A204.1 (cell line): ENCODE measurements around the gene C18orf63.

Source experiments
- FAIRE-seq: peaks from 2 replicates; lab custom pipeline; 2012; peaks lifted over from hg19 to GRCh38; lab: Jason Lieb, UNC

The C18orf63 gene

DNA sequence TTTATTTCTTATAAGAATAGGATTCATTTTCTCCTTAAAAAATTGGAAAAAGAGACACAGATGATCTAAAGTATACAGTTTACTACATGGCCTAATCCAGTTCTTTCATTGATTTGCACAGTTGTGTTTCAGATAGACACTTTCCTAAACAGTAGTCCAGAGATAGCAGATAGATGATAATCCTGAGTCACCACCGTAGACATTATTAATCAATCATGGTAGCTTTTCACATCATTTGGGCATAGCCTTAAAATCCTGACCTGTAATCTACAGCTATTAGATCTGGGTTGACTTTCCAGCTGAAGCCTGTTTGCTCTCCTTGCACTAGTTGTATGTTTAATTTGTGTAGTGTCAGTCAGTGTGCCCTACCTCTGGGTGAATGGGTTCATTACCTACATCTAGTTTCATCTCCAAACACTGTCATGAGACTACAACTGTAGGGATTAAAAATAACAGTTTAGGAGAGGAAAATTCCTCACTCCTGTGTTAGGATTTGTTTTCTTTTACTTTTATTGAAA is 14.1 kb downstream of the C18orf63 start:
- FAIRE-seq, result no peak

DNA sequence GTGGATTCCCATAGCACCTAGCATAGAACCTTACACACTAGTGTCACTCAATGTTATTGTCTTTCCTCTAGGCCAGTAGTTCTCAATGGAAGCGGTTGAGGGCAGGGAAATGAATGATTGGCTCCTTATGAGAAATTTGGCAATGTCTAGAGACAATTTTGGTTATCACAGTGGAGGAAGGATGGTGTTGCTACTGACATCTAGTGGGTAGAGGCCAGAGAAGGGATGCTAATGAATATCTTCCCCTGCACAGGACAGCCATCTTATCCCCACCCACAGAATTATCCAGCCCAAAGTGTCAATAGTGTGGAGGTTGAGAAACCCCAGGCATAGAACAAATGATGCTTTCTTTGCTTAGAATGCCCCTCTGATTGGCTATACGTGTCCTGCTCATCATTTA is 15.8 kb downstream of the C18orf63 start:
- FAIRE-seq, result no peak

GRCh38 chr18:74333091-74333490 is 17.5 kb downstream of the C18orf63 start:
- FAIRE-seq, result no peak

DNA sequence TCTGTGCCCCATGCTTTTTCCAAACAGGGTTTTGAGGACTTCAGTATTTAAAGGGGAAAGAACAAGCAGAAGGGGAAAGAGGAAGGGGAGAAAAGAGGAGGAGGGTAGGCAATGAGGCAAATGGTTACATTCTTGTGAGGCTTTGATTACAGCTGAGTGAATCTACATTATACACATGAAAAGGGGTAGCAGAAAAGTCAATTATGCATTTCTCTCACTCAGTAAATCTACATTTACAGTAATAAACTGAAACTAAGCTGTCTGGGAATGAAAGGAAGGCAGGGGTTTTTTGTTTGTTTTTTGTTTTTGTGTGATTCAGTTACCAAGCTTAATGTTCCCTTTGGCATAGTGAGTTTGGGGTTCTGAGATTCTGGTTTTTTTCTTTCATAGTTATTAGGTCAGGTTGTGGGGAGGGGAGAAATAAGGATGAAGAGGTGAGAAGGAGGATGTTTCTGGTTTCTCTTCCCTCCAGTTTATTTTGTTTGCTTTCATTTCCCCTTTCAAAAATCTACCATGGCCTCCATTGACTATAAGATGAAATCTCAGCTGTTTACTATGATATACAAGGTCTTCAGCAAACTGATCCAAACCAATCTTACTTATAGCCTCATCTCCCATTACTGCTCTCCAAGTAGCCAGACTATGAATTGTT is 18.7 kb downstream of the C18orf63 start:
- FAIRE-seq, result no peak

DNA sequence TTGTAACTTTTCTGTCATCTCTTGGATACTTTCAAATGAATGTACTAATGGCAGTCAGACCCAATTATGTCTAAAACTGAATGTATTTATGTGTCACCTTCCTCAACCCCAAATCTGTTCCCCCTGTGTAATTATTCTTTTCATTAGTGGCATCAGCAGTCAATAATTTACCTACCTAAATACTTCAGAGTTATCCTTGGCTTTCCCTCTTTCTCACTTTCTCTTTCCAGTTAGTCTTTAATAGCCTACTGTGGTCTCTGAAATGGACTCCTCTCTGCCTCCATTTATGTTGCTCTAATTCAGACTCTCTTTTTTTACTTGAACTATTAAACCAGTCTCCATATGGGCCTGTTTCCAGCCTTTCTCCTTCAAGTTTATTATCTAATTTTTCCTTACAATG is 21.0 kb downstream of the C18orf63 start:
- no peak for FAIRE-seq

GRCh38 chr18:74337155-74337911 is 21.7 kb downstream of the C18orf63 start:
- FAIRE-seq, result no peak

DNA sequence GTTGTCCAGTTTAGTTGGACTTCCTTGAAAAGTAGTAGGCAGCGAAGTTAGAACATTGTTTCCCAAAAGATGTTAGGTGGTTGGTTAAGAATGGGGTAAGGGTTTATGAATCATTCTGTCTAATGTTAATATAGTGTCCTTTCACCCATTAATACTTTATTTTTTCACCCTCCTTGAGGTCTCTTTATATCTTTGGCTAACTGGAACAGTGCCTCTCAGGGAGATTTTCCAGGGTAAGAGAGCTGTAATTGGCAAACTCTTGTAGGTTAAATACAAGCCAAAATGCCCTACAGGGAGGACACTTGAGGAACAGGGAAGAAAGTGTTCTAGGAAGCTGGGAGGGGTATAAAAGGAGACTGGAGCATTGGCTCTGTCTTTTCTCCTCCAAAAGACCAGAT is 22.3 kb downstream of the C18orf63 start:
- no peak for FAIRE-seq

DNA sequence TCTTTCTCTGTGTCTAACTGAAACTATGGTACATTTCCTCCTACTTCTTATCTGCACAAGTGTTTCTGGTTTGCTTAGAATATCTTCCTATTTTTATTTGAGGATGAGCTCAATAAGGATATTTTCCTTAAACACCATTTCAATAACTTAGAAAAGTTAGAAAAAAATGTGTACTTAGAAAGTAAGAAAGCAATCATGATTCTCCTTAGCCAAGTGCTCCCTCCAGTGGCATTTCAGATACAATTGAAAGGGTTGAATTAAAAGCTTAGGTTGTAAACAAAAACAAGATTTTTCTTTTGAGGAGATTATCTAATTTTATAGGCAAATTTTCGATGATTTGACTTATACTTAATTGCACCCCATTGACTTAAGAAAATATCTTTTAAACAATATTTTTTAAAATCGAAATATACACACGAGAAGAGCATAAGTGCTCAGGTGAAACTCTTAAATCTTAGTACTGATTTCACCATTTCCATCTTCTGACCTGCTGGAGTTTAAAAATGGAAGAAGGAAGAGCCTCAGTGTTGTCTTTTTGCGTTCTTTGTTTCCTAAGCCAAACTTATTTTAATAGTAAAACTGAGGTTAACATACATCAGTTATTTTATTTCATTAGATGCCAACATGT is 26.9 kb downstream of the C18orf63 start:
- FAIRE-seq, result peak; percentile 97

GRCh38 chr18:74346206-74346605 is 30.6 kb downstream of the C18orf63 start:
- FAIRE-seq, result no peak

GRCh38 chr18:74348581-74348980 is 32.9 kb downstream of the C18orf63 start:
- FAIRE-seq, result peak; percentile 3

- FAIRE-seq, result no peak
Measured at GRCh38 chr18:74351354-74351753, 35.7 kb downstream of the C18orf63 start.

DNA sequence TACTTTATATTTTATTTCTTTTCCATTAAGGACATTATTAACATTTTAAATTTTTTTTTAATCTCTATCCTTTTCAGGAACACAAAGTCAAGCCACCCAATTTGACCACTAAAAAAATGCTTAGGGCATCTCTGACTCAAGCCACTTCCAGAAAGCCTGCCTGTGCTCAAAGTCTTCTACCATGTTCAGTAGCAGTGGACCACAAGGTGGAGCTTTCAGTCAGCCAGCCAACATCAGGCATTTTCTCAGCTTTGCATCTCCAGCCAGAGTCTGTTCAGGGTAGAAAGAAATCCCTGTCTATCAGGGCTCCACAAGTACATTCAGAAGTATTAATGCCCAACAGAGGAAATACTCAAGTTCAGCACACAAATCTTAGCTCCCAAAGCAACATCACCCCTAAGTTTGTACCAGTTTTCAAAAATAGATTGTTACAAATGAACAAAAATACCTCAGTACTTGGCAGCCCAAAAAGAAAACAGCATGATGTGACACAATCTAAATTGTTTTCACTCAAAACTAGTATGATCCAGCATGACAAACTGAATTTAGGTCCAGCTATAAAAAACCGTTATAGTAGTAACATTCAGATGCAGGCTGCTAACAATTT is 37.6 kb downstream of the C18orf63 start:
- peak; percentile 65 for FAIRE-seq

GRCh38 chr18:74356959-74357358 is 41.3 kb downstream of the C18orf63 start:
- FAIRE-seq, result peak; percentile 23

GRCh38 chr18:74360852-74361655 is 45.4 kb downstream of the C18orf63 start:
- no peak for FAIRE-seq

DNA sequence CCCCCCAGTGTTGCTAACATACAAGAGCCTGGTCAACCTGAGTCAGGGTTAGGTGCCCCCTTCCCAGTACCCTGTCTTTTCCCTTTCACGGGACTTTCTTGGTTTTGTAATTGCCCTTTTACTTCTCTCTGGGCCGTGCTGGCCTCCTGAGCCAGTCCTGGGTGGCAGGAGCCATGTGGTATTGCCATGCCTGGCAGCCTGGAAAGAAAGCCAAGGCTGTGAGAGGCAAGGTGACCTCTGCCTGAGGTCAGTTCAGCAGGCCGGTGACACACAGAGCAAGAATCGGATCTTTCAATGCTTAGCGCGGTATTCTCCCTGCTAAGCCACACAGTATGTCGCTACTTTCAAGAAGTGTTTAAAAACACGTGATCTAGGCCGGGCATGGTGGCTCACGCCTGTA is 52.3 kb downstream of the C18orf63 start:
- FAIRE-seq, result no peak

DNA sequence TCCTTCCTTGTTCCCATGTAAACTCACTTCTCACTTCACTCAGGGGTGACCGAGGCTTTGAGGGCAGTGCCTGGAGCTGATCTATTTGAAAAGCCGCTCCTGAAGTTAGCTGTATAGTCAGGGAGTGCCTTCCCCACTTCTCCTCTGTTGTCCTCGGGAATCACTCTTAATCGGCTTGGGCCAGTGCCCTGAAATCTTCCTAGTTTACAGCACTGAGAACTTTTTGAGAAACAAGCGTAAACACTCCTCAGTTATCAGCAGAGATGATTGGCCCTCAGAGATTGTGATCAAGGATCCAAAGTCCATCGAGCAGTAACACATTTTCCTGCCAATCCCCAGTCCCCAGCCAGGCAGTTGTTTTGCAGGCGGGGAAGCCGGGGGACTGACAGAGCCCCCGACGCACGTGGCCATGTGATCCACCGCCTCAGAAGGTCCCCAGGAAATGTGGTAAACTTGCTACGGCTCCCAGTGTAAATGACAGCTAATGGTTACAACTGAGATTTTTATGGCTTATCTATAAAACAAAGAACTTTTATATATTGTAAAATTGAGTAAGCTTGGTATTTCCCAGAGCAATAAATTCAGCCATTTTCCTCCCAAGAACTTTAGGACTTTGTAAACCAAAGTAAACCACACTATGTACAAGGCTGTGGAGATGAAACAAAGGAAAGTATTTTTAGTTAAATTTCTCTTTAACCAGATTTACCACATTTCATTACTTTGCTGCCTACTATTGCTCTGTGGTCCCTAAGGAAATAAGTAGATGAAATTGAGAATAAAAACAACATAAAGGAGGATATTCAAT is 53.5 kb downstream of the C18orf63 start:
- no peak for FAIRE-seq

DNA sequence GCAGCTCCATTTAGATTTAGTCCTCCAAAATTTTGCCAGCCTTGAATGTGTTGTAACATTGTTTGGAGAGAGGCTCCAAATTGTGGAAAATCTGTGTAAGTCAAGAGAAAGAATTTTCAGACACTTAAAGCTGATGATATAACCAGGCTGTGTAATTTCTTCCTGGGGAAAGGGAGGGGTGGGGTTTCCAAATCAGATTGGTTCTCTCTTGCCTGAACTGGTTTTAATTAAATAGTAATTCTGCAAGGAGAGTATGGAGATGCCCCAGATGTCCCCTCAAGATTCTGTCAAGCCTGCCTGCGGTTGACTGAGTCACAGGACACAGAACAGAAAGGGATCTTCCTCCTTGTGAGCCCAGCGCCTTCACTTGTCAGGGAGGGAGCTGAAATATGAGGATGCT is 54.5 kb downstream of the C18orf63 start:
- FAIRE-seq, result no peak

GRCh38 chr18:74373428-74373827 is 57.8 kb downstream of the C18orf63 start:
- FAIRE-seq, result no peak

DNA sequence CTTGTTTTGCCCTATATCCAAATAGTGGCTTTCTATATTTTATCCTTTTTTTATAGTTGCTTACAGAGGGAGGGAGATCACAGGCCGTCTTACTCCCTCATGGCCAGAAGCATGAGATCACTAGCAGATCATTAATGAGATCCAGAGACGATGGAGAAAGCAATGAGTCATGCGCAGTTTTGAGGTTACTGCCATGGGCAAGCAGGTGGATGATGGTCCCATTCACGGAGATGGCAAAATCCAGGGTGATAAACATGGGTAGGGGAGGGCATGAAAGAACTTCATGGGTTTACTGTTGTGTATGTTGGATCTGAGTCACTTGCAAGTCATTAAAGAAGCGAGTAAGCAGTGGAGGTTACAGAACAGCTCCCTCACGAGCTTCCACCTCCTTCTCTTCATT is 60.4 kb downstream of the C18orf63 start:
- no peak for FAIRE-seq

GRCh38 chr18:74376523-74376922 is 60.9 kb downstream of the C18orf63 start:
- FAIRE-seq, result no peak

- FAIRE-seq, result no peak
Measured at GRCh38 chr18:74377776-74378175, 62.1 kb downstream of the C18orf63 start.
